Measurements from ENCODE around the gene SNTB2.

DNA sequence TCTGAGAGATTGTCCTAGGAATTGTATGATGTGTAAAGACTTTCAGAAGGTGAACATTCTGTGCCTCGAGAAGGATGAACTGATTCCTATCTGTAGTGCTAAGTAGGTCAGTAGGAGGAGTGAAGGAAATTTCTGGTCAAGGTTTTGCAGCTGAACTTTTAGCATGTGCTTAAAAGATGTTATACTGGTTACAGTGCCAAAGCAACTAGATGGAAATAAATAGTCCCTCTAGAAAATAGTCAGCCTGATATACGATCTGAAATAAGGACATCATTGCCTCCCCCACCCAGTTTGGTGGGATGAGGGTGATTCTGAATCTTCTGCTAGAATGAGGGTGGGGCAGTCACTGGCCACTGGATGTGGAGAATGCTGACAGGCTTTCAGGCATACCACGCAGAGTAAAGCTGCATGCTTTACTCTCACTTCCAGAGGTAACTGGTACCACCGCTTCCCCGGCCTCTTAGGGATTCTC is 66.9 kb downstream of the SNTB2 start:
- TF ChIP-seq POLR2A (IDR thresholded peaks at IDR 0.05): no peak
- TF ChIP-seq, protein P1, sequence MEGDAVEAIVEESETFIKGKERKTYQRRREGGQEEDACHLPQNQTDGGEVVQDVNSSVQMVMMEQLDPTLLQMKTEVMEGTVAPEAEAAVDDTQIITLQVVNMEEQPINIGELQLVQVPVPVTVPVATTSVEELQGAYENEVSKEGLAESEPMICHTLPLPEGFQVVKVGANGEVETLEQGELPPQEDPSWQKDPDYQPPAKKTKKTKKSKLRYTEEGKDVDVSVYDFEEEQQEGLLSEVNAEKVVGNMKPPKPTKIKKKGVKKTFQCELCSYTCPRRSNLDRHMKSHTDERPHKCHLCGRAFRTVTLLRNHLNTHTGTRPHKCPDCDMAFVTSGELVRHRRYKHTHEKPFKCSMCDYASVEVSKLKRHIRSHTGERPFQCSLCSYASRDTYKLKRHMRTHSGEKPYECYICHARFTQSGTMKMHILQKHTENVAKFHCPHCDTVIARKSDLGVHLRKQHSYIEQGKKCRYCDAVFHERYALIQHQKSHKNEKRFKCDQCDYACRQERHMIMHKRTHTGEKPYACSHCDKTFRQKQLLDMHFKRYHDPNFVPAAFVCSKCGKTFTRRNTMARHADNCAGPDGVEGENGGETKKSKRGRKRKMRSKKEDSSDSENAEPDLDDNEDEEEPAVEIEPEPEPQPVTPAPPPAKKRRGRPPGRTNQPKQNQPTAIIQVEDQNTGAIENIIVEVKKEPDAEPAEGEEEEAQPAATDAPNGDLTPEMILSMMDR (IDR thresholded peaks at IDR 0.05): no peak
- TF ChIP-seq POLR2AphosphoS5 (IDR thresholded peaks at IDR 0.05): peak; percentile 86

Data from prostate gland (tissue), 2 donors.